ENCODE measurements around the gene DES. TPM values are rescaled to one million over a fixed set of nuclear protein-coding genes. Genes with fewer than 3 reads are reported as not detected.

The DES gene
- total and polyA plus RNA-seq, 4 donors = 22.5 to 314 (median 213) TPM

DNA sequence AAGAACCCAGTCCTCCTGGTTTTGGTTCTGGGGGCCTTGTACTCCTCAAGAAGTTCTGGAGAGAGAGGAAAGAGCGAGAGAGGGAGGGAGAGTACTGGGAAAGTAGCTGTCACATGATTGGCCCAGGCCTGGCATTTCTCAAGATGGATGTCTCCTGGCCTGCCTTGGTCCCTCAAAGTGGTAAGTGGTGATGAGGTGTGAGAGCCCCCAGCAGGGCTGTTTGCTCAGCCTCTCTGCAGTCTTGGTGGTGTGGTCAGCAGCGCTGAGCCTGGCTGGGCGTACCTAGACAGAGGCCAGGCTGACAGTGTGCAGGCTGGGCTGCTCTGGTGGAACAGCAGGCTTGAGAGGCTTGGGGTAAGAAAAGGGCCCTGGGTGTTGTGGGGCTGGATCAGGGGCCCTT, 19.0 kb downstream of the DES start:
- Histone ChIP-seq H3K27ac (ENCODE audit: low read depth in 1 of 2, low read length in 2 of 2) (peak overlapping the region; percentile 45 to 68), H3K9me3 (ENCODE audit: control insufficient read depth, low read length) (no peaks in the 10 kb centered on the region), H3K4me3 (ENCODE audit: low read length in 2 of 2) (no peak overlapping the region), H3K36me3 (ENCODE audit: control insufficient read depth in 1 of 2, insufficient read depth in 2 of 2, low read length in 1 of 2) (no peaks in the 10 kb centered on the region), H3K4me1 (ENCODE audit: control insufficient read depth in 1 of 2, insufficient read depth in 2 of 2, low read length in 2 of 2) (peaks cover 0 to 4% of the 10 kb centered on the region in 2 donors), H3K27me3 (ENCODE audit: control insufficient read depth in 1 of 2, insufficient read depth in 2 of 2, low read length in 1 of 2) (no peaks in the 10 kb centered on the region)
- intact Hi-C loops (cut with DNase I) = no loop called here
- peak in 1 of 2 donors; percentile 76 for DNase-seq
- WGBS, 2 donors = 53 to 61% methylated on average over 3 of the region's 3 CpGs
- ATAC-seq (ENCODE audit: low FRiP score) = no peak

DNA sequence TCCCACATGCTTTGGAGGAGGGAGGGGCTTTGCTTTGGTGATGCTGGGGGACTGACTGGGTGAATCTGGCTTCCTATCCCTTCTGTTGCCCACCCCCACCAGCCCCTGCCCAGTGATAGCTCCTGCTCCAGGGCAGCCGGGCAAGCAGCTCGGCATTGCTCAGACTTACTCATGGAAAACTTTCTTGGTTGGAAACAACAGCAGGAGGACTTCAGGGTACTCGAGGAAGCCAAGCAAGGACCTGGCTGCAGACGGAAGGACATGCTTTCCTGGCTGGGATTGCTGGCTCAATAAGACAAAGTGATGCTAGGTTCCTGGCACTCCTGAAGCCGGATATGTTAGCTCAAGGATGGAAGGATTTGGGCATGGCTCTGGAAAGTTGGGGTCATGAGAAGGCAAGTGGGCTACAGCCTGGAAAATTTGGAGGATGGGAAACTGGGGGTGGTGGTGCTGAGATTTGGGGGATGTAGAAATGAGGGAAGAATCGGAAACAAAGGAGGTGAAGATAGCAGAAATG, 19.6 kb downstream of the DES start:
- 25 to 28% methylated on average over 6 of the region's 6 CpGs for WGBS, 2 donors
- intact Hi-C loops (cut with DNase I) = no loop called here
- no peak for ATAC-seq (ENCODE audit: low FRiP score)
- Histone ChIP-seq H3K36me3 (ENCODE audit: control insufficient read depth in 1 of 2, insufficient read depth in 2 of 2, low read length in 1 of 2) (no peaks in the 10 kb centered on the region), H3K9me3 (ENCODE audit: control insufficient read depth, low read length) (no peaks in the 10 kb centered on the region), H3K27me3 (ENCODE audit: control insufficient read depth in 1 of 2, insufficient read depth in 2 of 2, low read length in 1 of 2) (no peaks in the 10 kb centered on the region), H3K4me1 (ENCODE audit: control insufficient read depth in 1 of 2, insufficient read depth in 2 of 2, low read length in 2 of 2) (peaks cover 0 to 4% of the 10 kb centered on the region in 2 donors), H3K4me3 (ENCODE audit: low read length in 2 of 2) (no peak overlapping the region), H3K27ac (ENCODE audit: low read depth in 1 of 2, low read length in 2 of 2) (peak overlapping the region in 1 of 2 donors; percentile 41)
- peak in 1 of 2 donors; percentile 42 for DNase-seq

DNA sequence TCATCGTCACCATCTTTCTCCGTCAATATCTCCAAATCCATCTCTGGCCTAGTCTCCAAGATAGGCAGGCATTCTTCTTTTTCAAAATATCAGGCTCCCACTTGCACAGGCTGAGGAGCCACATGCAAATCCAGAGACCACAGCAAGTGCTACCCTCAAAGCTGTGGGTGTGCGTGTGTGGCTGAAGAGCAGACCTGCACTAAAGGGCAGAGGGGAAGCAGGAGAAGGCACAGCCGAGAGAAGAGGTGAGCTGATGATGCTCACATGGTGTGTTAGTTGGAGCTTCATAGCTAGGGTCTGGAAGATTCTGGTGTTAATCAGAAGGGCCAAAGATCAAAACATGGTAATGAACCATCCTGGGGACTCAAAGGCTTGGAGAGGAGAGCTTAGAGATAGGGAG, 20.3 kb downstream of the DES start:
- Histone ChIP-seq H3K36me3 (ENCODE audit: control insufficient read depth in 1 of 2, insufficient read depth in 2 of 2, low read length in 1 of 2) (no peaks in the 10 kb centered on the region), H3K27me3 (ENCODE audit: control insufficient read depth in 1 of 2, insufficient read depth in 2 of 2, low read length in 1 of 2) (no peaks in the 10 kb centered on the region), H3K4me3 (ENCODE audit: low read length in 2 of 2) (no peak overlapping the region), H3K9me3 (ENCODE audit: control insufficient read depth, low read length) (no peaks in the 10 kb centered on the region), H3K27ac (ENCODE audit: low read depth in 1 of 2, low read length in 2 of 2) (peak overlapping the region in 1 of 2 donors; percentile 42), H3K4me1 (ENCODE audit: control insufficient read depth in 1 of 2, insufficient read depth in 2 of 2, low read length in 2 of 2) (peaks cover 0 to 4% of the 10 kb centered on the region in 2 donors)
- intact Hi-C loops (cut with DNase I) = no loop called here
- ATAC-seq (ENCODE audit: low FRiP score) (no peak), DNase-seq (no peak)
- WGBS, 2 donors = 97 to 99% methylated on average over 4 of the region's 4 CpGs

DNA sequence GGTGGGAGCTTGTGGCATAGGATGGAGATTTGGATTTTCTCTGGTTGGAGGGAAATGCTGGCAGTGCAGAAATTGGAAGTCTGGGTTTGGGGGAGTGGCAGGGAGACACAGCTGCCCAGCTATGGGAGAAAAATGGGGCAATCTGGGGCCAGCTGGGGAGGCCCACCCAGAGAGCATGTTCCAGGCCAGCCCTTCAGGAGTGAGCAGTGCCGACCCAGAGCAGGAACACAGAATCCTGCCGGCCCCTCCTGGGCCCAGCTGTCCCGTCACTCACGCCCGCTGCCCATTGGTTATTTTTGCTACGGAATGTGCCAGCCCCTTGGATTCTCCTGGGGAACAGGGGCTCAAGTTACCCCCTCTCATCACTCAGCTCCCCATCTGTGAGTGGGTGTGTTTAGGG, 21.3 kb downstream of the DES start:
- Histone ChIP-seq H3K4me1 (ENCODE audit: control insufficient read depth in 1 of 2, insufficient read depth in 2 of 2, low read length in 2 of 2) (peaks cover 0 to 4% of the 10 kb centered on the region in 2 donors), H3K36me3 (ENCODE audit: control insufficient read depth in 1 of 2, insufficient read depth in 2 of 2, low read length in 1 of 2) (no peaks in the 10 kb centered on the region), H3K9me3 (ENCODE audit: control insufficient read depth, low read length) (no peaks in the 10 kb centered on the region), H3K4me3 (ENCODE audit: low read length in 2 of 2) (no peak overlapping the region), H3K27ac (ENCODE audit: low read depth in 1 of 2, low read length in 2 of 2) (no peak overlapping the region), H3K27me3 (ENCODE audit: control insufficient read depth in 1 of 2, insufficient read depth in 2 of 2, low read length in 1 of 2) (no peaks in the 10 kb centered on the region)
- no peak for DNase-seq
- WGBS, 2 donors = 81 to 91% methylated on average over 6 of the region's 6 CpGs
- ATAC-seq (ENCODE audit: low FRiP score) = no peak
- intact Hi-C loops (cut with DNase I) = no loop called here

DNA sequence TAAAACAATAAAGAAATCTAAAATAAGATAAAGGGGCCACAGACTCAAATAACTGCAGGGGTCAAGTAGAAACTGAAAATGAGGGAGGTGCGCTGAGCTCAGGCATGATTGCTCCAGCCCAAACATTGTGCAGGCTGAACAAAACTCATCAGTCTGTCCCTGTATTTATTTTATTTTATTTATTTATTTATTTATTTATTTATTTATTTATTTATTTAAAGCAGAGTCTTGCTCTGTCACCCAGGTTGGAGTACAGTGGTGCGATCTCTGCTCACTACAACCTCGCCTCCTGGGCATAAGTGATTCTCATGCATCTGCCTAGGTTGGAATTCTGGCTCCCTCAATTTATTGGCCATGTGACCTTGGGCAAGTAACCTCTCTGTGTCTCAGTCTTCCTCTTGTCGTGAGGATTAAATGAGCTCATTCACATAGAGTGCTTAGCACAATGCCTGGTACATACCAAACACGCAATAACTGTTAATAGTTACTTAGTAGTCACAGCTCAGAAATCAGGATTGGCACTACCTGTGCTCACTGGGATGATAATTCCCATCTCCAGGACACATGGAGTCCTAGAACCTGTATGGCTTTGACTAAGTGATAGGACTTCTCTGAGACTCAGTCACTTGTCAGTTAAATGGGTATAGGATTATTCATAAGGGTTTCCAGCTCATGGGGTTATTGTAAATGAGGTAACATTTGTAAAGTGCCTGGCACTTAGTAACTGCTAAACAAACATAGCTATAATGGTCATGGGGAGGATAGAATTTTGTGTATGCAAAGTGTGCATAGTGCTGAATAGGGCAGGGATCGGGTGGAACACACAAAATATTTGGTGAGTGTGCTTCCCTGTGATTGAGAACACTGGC, 22.4 kb downstream of the DES start:
- 78 to 79% methylated on average over 6 of the region's 6 CpGs for WGBS, 2 donors
- intact Hi-C loops (cut with DNase I) = loop anchor here in 1 of 2 donors (5.0 kb wide), 1 partner anchor 33 kb away; no protein-coding TSS in a partner anchor
- no peaks in the 10 kb centered on the region for H3K36me3 ChIP-seq (ENCODE audit: control insufficient read depth in 1 of 2, insufficient read depth in 2 of 2, low read length in 1 of 2)
- no peaks in the 10 kb centered on the region for H3K27me3 ChIP-seq (ENCODE audit: control insufficient read depth in 1 of 2, insufficient read depth in 2 of 2, low read length in 1 of 2)
- DNase-seq = no peak
- no peak for ATAC-seq (ENCODE audit: low FRiP score)
- H3K4me3 ChIP-seq (ENCODE audit: low read length in 2 of 2) = no peak overlapping the region
- peak overlapping the region; percentile 90 to 94 for H3K27ac ChIP-seq (ENCODE audit: low read depth in 1 of 2, low read length in 2 of 2)
- peaks cover 0 to 4% of the 10 kb centered on the region in 2 donors for H3K4me1 ChIP-seq (ENCODE audit: control insufficient read depth in 1 of 2, insufficient read depth in 2 of 2, low read length in 2 of 2)
- no peaks in the 10 kb centered on the region for H3K9me3 ChIP-seq (ENCODE audit: control insufficient read depth, low read length)

DNA sequence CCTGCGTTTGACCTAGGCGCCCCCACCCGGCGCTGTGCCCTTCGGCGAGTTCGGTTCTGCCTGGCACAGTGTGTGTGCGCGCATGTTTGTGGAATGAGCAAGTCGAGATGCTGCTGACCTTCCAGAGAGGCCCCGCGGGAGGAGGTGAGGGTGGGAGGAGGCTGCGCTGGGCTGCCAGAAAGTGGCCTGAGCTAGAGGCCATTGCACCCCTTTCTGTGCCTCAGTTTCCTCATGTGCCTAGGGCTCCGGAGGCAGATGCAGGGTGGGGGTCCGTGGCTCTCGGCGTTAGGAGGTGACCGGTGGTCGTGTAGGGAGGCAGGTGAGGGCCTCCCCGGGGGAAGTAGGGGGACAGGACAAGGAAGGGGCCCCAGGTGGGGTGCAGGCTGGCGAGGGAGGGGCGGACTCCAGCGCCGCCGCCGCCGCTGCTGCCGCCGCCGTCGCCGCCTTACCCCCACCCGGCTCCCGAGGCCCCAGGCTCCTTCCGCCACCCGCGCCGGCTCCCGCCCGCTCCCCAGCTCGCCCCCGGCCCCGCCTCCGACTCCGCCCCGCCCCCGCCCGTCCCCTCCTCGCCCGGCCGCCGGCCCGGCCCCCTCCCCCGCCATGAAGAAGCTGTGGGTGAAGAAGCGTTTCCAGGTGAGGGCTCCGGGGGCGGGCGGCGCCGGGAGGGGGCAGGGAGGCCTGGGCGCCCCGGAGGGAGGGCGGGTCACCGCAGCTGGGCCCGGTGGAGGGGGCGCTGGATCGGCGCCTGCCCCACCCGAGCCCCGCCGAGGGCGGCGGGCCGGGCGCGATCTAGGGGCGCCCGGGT, 23.5 kb downstream of the DES start:
- Histone ChIP-seq H3K9me3 (ENCODE audit: control insufficient read depth, low read length) (no peaks in the 10 kb centered on the region), H3K27me3 (ENCODE audit: control insufficient read depth in 1 of 2, insufficient read depth in 2 of 2, low read length in 1 of 2) (no peaks in the 10 kb centered on the region), H3K4me3 (ENCODE audit: low read length in 2 of 2) (peak overlapping the region; percentile 79 to 93), H3K27ac (ENCODE audit: low read depth in 1 of 2, low read length in 2 of 2) (peak overlapping the region; percentile 90 to 94), H3K36me3 (ENCODE audit: control insufficient read depth in 1 of 2, insufficient read depth in 2 of 2, low read length in 1 of 2) (no peaks in the 10 kb centered on the region), H3K4me1 (ENCODE audit: control insufficient read depth in 1 of 2, insufficient read depth in 2 of 2, low read length in 2 of 2) (peaks cover 0 to 4% of the 10 kb centered on the region in 2 donors)
- ATAC-seq (ENCODE audit: low FRiP score) = peak; percentile 55
- DNase-seq = peak; percentile 86 to 93
- 0 to 1% methylated on average over 31 to 78 of the region's 78 CpGs for WGBS, 2 donors
- intact Hi-C loops (cut with DNase I) = loop anchor here in 1 of 2 donors (5.0 kb wide), 1 partner anchor 34 kb away; no protein-coding TSS in a partner anchor

DNA sequence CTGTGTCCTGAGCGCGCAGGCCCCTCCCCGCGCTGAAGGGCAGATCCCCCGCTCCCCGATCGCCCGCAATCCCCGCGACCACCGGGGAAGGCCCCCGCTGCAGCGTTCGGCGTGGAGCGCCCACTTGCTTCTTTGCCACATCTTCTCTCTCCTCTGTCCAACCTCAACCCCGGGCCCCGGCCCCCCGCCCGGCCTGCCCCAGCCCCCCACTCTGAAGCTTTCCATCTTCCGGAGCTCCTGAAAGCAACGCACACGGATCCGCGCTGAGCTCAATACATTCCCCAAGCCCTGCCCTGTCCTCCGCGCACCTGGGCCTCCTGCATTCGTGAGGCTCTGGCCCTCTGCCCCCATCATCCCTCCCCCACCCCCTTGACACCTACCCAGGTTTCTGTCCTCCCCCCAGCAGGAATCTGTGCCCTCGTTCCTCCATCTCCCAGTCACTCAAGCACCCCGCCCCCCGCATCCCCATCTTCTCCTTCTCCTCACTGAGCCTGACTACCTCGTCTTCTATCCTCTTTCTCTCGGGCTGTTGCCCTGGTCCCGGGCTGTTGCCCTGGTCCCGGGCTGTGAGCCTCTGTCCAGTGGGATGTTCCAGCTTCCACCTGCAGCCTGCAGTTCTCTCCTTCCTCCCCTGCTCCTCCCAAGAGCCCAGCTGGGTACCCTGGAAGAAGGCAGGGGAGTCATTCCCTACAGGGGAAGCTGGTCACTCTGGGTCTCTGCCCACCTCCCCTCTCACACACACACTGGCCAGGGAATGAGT, 24.3 kb downstream of the DES start:
- ATAC-seq (ENCODE audit: low FRiP score) = no peak
- H3K27ac ChIP-seq (ENCODE audit: low read depth in 1 of 2, low read length in 2 of 2) = peak overlapping the region; percentile 84 to 90
- H3K36me3 ChIP-seq (ENCODE audit: control insufficient read depth in 1 of 2, insufficient read depth in 2 of 2, low read length in 1 of 2) = no peaks in the 10 kb centered on the region
- H3K9me3 ChIP-seq (ENCODE audit: control insufficient read depth, low read length) = no peaks in the 10 kb centered on the region
- H3K4me3 ChIP-seq (ENCODE audit: low read length in 2 of 2) = peak overlapping the region; percentile 79 to 93
- peaks cover 0 to 3% of the 10 kb centered on the region in 2 donors for H3K4me1 ChIP-seq (ENCODE audit: control insufficient read depth in 1 of 2, insufficient read depth in 2 of 2, low read length in 2 of 2)
- intact Hi-C loops (cut with DNase I) = loop anchor here in 1 of 2 donors (5.0 kb wide), 1 partner anchor 35 kb away; no protein-coding TSS in a partner anchor
- H3K27me3 ChIP-seq (ENCODE audit: control insufficient read depth in 1 of 2, insufficient read depth in 2 of 2, low read length in 1 of 2) = no peaks in the 10 kb centered on the region
- WGBS, 2 donors = 1% methylated on average over 29 to 35 of the region's 35 CpGs
- peak in 1 of 2 donors; percentile 40 for DNase-seq
